ENCODE measurements around the gene METTL9.

DNA sequence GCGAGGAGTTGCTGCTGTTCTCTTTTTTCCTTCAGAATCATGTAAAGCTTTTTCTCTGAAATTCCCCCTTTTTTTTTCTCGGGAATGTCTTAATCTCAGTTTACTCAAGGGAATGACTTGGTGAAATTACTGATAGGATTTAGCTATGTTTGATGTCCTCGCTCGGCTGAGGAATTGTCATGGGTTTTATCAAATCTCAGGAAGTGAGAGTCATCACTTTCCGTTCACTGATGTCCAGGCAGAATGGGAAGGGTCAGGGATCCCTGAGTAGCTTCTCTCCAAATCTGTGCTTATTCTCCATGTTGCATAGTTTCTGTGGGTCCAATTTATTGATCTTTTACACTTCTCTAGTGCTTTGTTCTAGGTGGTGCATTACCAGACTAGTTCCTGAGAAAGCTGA is 46.7 kb downstream of the METTL9 start:
- TF ChIP-seq, protein P1, sequence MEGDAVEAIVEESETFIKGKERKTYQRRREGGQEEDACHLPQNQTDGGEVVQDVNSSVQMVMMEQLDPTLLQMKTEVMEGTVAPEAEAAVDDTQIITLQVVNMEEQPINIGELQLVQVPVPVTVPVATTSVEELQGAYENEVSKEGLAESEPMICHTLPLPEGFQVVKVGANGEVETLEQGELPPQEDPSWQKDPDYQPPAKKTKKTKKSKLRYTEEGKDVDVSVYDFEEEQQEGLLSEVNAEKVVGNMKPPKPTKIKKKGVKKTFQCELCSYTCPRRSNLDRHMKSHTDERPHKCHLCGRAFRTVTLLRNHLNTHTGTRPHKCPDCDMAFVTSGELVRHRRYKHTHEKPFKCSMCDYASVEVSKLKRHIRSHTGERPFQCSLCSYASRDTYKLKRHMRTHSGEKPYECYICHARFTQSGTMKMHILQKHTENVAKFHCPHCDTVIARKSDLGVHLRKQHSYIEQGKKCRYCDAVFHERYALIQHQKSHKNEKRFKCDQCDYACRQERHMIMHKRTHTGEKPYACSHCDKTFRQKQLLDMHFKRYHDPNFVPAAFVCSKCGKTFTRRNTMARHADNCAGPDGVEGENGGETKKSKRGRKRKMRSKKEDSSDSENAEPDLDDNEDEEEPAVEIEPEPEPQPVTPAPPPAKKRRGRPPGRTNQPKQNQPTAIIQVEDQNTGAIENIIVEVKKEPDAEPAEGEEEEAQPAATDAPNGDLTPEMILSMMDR (IDR thresholded peaks at IDR 0.05; ENCODE audit: insufficient read depth, low read length, poor library complexity, severe bottlenecking) = no peak
- TF ChIP-seq EZH2phosphoT487 (conservative IDR thresholded peaks at IDR 0.05; ENCODE audit: low read length) = no peak
